Measurements from ENCODE around the gene SMPDL3B.

DNA sequence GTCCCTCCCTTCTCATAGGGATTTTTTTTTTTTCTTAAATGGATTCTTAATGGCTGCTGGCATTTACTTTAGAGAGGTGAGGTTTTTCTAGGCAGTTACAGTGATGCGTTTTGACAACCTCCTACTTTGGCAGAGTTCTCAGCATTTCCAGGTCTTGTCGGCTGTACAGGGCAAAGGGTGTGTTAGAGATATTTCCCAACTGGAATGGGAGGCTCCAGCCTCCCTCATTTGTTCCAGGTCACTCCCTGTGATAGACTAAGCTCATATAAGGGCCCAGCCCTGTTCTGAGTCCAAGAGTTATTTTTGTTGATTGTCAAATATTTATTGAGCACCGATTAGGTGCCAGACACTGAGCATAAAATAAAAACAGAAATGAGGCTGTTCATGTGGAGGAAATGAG, 17.3 kb downstream of the SMPDL3B start:
- TF ChIP-seq POLR2A (IDR thresholded peaks at IDR 0.05; ENCODE audit: low read depth, low read length) = no peak
- no peak for TF ChIP-seq CEBPB (IDR thresholded peaks at IDR 0.05; ENCODE audit: low read depth, low read length)
- TF ChIP-seq, protein P1, sequence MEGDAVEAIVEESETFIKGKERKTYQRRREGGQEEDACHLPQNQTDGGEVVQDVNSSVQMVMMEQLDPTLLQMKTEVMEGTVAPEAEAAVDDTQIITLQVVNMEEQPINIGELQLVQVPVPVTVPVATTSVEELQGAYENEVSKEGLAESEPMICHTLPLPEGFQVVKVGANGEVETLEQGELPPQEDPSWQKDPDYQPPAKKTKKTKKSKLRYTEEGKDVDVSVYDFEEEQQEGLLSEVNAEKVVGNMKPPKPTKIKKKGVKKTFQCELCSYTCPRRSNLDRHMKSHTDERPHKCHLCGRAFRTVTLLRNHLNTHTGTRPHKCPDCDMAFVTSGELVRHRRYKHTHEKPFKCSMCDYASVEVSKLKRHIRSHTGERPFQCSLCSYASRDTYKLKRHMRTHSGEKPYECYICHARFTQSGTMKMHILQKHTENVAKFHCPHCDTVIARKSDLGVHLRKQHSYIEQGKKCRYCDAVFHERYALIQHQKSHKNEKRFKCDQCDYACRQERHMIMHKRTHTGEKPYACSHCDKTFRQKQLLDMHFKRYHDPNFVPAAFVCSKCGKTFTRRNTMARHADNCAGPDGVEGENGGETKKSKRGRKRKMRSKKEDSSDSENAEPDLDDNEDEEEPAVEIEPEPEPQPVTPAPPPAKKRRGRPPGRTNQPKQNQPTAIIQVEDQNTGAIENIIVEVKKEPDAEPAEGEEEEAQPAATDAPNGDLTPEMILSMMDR (conservative IDR thresholded peaks at IDR 0.05; ENCODE audit: low read depth, low read length) = no peak
- no peak for TF ChIP-seq NFE2L2 (IDR thresholded peaks at IDR 0.05; ENCODE audit: low read depth, low read length)
- TF ChIP-seq RAD21 (IDR thresholded peaks at IDR 0.05; ENCODE audit: low read length) = no peak
- no peak for TF ChIP-seq FOS (IDR thresholded peaks at IDR 0.05; ENCODE audit: low read depth, low read length)
- TF ChIP-seq USF2 (IDR thresholded peaks at IDR 0.05; ENCODE audit: low read depth, low read length) = no peak
- no peak for TF ChIP-seq RFX5 (IDR thresholded peaks at IDR 0.05; ENCODE audit: low read depth, low read length)
- no peak for TF ChIP-seq SMC3 (IDR thresholded peaks at IDR 0.05; ENCODE audit: low read depth, low read length)
- TF ChIP-seq MXI1 (IDR thresholded peaks at IDR 0.05; ENCODE audit: borderline replicate concordance, low read depth, low read length) = no peak

All from IMR-90 (cell line).